Motor neuron (in vitro differentiated cells): Measurements from ENCODE around the gene MTCL1. TPM values are rescaled to one million over a fixed set of nuclear protein-coding genes. Genes with fewer than 3 reads are reported as not detected.
A peak's percentile ranks its signal among the peaks of the same experiment; 100 is the strongest.

Experiments used
- ATAC-seq, 8 experiments: fragments of 200-7000 bp; cut with Tn5 transposase; replicated peaks in 6 of 8; 2 replicates each; pipeline ENCODE4 v1.8.0; 2021; ENCODE audit warnings: mild to moderate bottlenecking in 8 of 8, moderate library complexity in 8 of 8
- H3K27ac ChIP-seq, 2 donors: fragments of 250-450 bp; sonication (Bioruptor Pico); 2 replicates each; pipeline ENCODE4 v1.9.0; 2021; ENCODE audit warnings: antibody characterized with exemption in 2 of 2, mild to moderate bottlenecking in 2 of 2, moderate library complexity in 1 of 2
- H3K4me1 ChIP-seq, 2 donors: fragments of 250-450 bp; sonication (Bioruptor Pico); replicated peaks in 1 of 2; 2 replicates each; pipeline ENCODE4 v1.6.1; 2021; ENCODE audit warnings: antibody characterized with exemption in 2 of 2, mild to moderate bottlenecking in 2 of 2, moderate library complexity in 1 of 2
- H3K4me3 ChIP-seq, 5 donors: fragments of 250-450 bp; sonication (Bioruptor Pico); 2 replicates each; pipeline ENCODE4 v1.9.0; 2021; ENCODE audit warnings: antibody characterized with exemption in 5 of 5, mild to moderate bottlenecking in 5 of 5, moderate library complexity in 4 of 5
- WGBS, 10 experiments: fragments of 450-650 bp; shearing (Covaris generic); methylation state at CpG; one replicate each; pipeline ENCODE4 v1.0.0; 2022; 5-methylcytosine and 5-hydroxymethylcytosine counted together
- in situ Hi-C, 9 experiments: fragments of 400-800 bp; cut with MboI; loops; one replicate each; pipeline ENCODE4 v1.15.0; 2021; ENCODE audit warnings: low sequenced_read_pairs in 9 of 9, low pct_unique_long_range_greater_than_20kb in 2 of 9; ENCODE audit not compliant: unreplicated experiment in 9 of 9
- total RNA-seq, 8 experiments: library from RNA; unstranded; fragments of 300-600 nt; gene quantifications; 2 replicates each; pipeline versions ENCODE4 v1.2.3 to v1.2.4, GENCODE V29; 2022

MTCL1 gene
- total RNA-seq, 8 experiments from 2014 or later: 10.4 to 35.6 (median 15.6) TPM

GRCh38 chr18:8851659-8852058 is 146.3 kb downstream of the MTCL1 start:
- Histone ChIP-seq H3K27ac (no peak overlapping the region), H3K4me1 (no peaks in the 10 kb centered on the region), H3K4me3 (no peak overlapping the region)
- no peak for ATAC-seq
- in situ Hi-C loops: no loop called here
- WGBS, 10 experiments: 17 to 100% (median 100%) methylated on average over 1 to 2 of the region's 2 CpGs; no CpG with 5 or more reads in 4 of the 10 experiments

- WGBS, 10 experiments: 0 to 100% (median 78%) methylated on average over 1 to 4 of the region's 4 CpGs
- Histone ChIP-seq H3K27ac (no peak overlapping the region), H3K4me1 (no peaks in the 10 kb centered on the region), H3K4me3 (no peak overlapping the region)
- no peak for ATAC-seq
- in situ Hi-C loops: no loop called here
These were observed 149.2 kb downstream of the MTCL1 start for GRCh38 chr18:8854550-8854949.

GRCh38 chr18:8854962-8855361 is 149.6 kb downstream of the MTCL1 start:
- Histone ChIP-seq H3K27ac (no peak overlapping the region), H3K4me1 (no peaks in the 10 kb centered on the region), H3K4me3 (no peak overlapping the region)
- 33 to 94% (median 66%) methylated on average over 1 to 2 of the region's 2 CpGs; no CpG with 5 or more reads in 2 of the 10 experiments for WGBS, 10 experiments
- in situ Hi-C loops: no loop called here
- ATAC-seq: peak in 1 of 8 experiments; percentile 65

- in situ Hi-C loops: no loop called here
- no peaks in the 10 kb centered on the region for H3K4me1 ChIP-seq
- H3K4me3 ChIP-seq: no peak overlapping the region
- H3K27ac ChIP-seq: no peak overlapping the region
- ATAC-seq: peak in 2 of 8 experiments; percentile 33 to 58
- WGBS, 10 experiments: 81 to 100% (median 85%) methylated on average over 1 to 7 of the region's 8 CpGs; no CpG with 5 or more reads in 2 of the 10 experiments
These were observed 150.9 kb downstream of the MTCL1 start for GRCh38 chr18:8856212-8856611.

- WGBS, 10 experiments: 80 to 100% (median 95%) methylated on average over 1 to 13 of the region's 34 CpGs; no CpG with 5 or more reads in 2 of the 10 experiments
- peak in 2 of 8 experiments; percentile 23 to 36 for ATAC-seq
- H3K27ac ChIP-seq: no peak overlapping the region
- no peaks in the 10 kb centered on the region for H3K4me1 ChIP-seq
- in situ Hi-C loops: no loop called here
- no peak overlapping the region for H3K4me3 ChIP-seq
These were observed 151.5 kb downstream of the MTCL1 start for GRCh38 chr18:8856769-8857393.

- in situ Hi-C loops: no loop called here
- Histone ChIP-seq H3K27ac (no peak overlapping the region), H3K4me3 (no peak overlapping the region), H3K4me1 (no peaks in the 10 kb centered on the region)
- no peak for ATAC-seq
- 45 to 100% (median 86%) methylated on average over 2 to 4 of the region's 4 CpGs; no CpG with 5 or more reads in 1 of the 10 experiments for WGBS, 10 experiments
These were observed 152.4 kb downstream of the MTCL1 start for GRCh38 chr18:8857806-8858205.

GRCh38 chr18:8858888-8859511 is 153.6 kb downstream of the MTCL1 start:
- Histone ChIP-seq H3K4me1 (no peaks in the 10 kb centered on the region), H3K4me3 (no peak overlapping the region), H3K27ac (no peak overlapping the region)
- ATAC-seq: peak in 5 of 8 experiments; percentile 31 to 99 (median 69)
- in situ Hi-C loops: no loop called here
- WGBS, 10 experiments: 0 to 80% (median 50%) methylated on average over 1 of the region's 1 CpG; no CpG with 5 or more reads in 5 of the 10 experiments

GRCh38 chr18:8860845-8861642 is 155.7 kb downstream of the MTCL1 start:
- WGBS, 10 experiments: 63 to 100% (median 87%) methylated on average over 2 to 6 of the region's 6 CpGs
- in situ Hi-C loops: no loop called here
- Histone ChIP-seq H3K27ac (no peak overlapping the region), H3K4me3 (no peak overlapping the region), H3K4me1 (no peaks in the 10 kb centered on the region)
- ATAC-seq: no peak

GRCh38 chr18:8863427-8863826 is 158.1 kb downstream of the MTCL1 start:
- Histone ChIP-seq H3K27ac (no peak overlapping the region), H3K4me1 (no peaks in the 10 kb centered on the region), H3K4me3 (no peak overlapping the region)
- no peak for ATAC-seq
- in situ Hi-C loops: no loop called here
- WGBS, 10 experiments: 86 to 100% (median 100%) methylated on average over 1 to 2 of the region's 3 CpGs; no CpG with 5 or more reads in 5 of the 10 experiments

GRCh38 chr18:8865934-8866333 is 160.6 kb downstream of the MTCL1 start:
- Histone ChIP-seq H3K4me1 (no peaks in the 10 kb centered on the region), H3K27ac (no peak overlapping the region), H3K4me3 (no peak overlapping the region)
- WGBS, 10 experiments: 80 to 100% (median 96%) methylated on average over 1 to 4 of the region's 4 CpGs; no CpG with 5 or more reads in 6 of the 10 experiments
- ATAC-seq: no peak
- in situ Hi-C loops: no loop called here

GRCh38 chr18:8866679-8867078 is 161.3 kb downstream of the MTCL1 start:
- no peak overlapping the region for H3K4me3 ChIP-seq
- in situ Hi-C loops: no loop called here
- H3K4me1 ChIP-seq: no peaks in the 10 kb centered on the region
- no peak overlapping the region for H3K27ac ChIP-seq
- WGBS, 10 experiments: 40 to 100% (median 75%) methylated on average over 1 of the region's 1 CpG; no CpG with 5 or more reads in 6 of the 10 experiments
- no peak for ATAC-seq

GRCh38 chr18:8868276-8868675 is 162.9 kb downstream of the MTCL1 start:
- 17 to 83% methylated on average over 1 to 4 of the region's 4 CpGs; no CpG with 5 or more reads in 8 of the 10 experiments for WGBS, 10 experiments
- Histone ChIP-seq H3K27ac (no peak overlapping the region), H3K4me1 (no peaks in the 10 kb centered on the region), H3K4me3 (no peak overlapping the region)
- no peak for ATAC-seq
- in situ Hi-C loops: no loop called here

- Histone ChIP-seq H3K27ac (no peak overlapping the region), H3K4me3 (no peak overlapping the region), H3K4me1 (no peaks in the 10 kb centered on the region)
- in situ Hi-C loops: no loop called here
- 73 to 100% (median 88%) methylated on average over 1 to 2 of the region's 2 CpGs; no CpG with 5 or more reads in 4 of the 10 experiments for WGBS, 10 experiments
- no peak for ATAC-seq
These were observed 163.5 kb downstream of the MTCL1 start for GRCh38 chr18:8868779-8869415.
